Fibroblast of villous mesenchyme (primary cell): ENCODE results near the gene LRR1. TPM values are rescaled to one million over a fixed set of nuclear protein-coding genes. Genes with fewer than 3 reads are reported as not detected.

ENCODE experiments used
- DNase-seq: peaks from one replicate; pipeline ENCODE4 v3.0.0-alpha.2; 2010; ENCODE audit warnings: low read depth
- H3K4me3 ChIP-seq: 2 replicates; pipeline ENCODE4 v1.5.1; 2011; ENCODE audit warnings: low read depth, mild to moderate bottlenecking, low read length
- CTCF ChIP-seq: IDR thresholded peaks from 2 replicates; pipeline ENCODE4 v1.5.1; 2012; ENCODE audit warnings: low read depth, mild to moderate bottlenecking, low read length; ENCODE audit not compliant: insufficient read depth
- total RNA-seq: library from RNA; depleted of rRNA; stranded (reverse); fragments of >200 nt; gene quantifications from 2 replicates; pipeline ENCODE4 v1.2.3, GENCODE V29; 2012

Gene LRR1
- total RNA-seq, 1 donor: 26.8 TPM

GRCh38 chr14:49553892-49554291 lies 44.8 kb upstream of the LRR1 start:
- H3K4me3 ChIP-seq: no peak overlapping the region
- no peak for TF ChIP-seq CTCF
- no peak for DNase-seq

- H3K4me3 ChIP-seq: no peak overlapping the region
- DNase-seq: no peak
- no peak for TF ChIP-seq CTCF
These were observed 38.6 kb upstream of the LRR1 start for GRCh38 chr14:49559979-49560768.

- no peak for TF ChIP-seq CTCF
- no peak for DNase-seq
- no peak overlapping the region for H3K4me3 ChIP-seq
These were observed 32.0 kb upstream of the LRR1 start for GRCh38 chr14:49566714-49567113.

GRCh38 chr14:49569281-49569680 lies 29.5 kb upstream of the LRR1 start:
- no peak for DNase-seq
- H3K4me3 ChIP-seq: no peak overlapping the region
- no peak for TF ChIP-seq CTCF

- TF ChIP-seq CTCF: no peak
- DNase-seq: no peak
- H3K4me3 ChIP-seq: no peak overlapping the region
These were observed 24.7 kb upstream of the LRR1 start for GRCh38 chr14:49574038-49574437.

GRCh38 chr14:49578141-49578540 lies 20.6 kb upstream of the LRR1 start:
- no peak for DNase-seq
- no peak overlapping the region for H3K4me3 ChIP-seq
- no peak for TF ChIP-seq CTCF

GRCh38 chr14:49579841-49580240 lies 18.9 kb upstream of the LRR1 start:
- no peak for DNase-seq
- TF ChIP-seq CTCF: no peak
- no peak overlapping the region for H3K4me3 ChIP-seq
